ENCODE measurements around the gene ZCCHC10.
A peak's percentile ranks its signal among the peaks of the same experiment; 100 is the strongest.
"Not testable (repeated sequence)": the region's sequence is repeated elsewhere in the genome, so short reads cannot be mapped to it uniquely, and the experiment has no call there.

The ZCCHC10 gene

DNA sequence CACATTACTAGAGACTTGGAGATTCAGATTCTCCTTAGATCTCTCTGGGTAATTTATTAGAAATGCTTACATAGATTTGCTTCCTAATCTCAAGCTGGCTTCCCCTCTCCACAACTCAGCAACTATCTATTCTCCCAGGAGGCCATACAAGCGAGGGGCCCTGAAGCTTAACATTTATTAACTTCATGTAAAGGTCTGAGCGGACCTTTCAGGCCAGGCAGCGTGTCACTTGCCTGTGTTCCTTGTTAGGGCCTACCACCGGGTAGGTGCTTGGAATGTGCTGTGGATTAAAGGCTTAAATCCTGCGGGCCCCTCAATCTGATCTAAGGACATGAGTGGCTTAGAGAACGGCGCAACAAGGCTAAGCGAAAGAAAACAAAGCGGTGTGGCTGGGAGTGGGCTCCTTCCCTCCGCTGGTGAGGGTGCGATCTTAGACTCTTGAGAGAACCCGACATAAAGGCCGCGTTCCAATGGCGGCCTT, 24.8 kb upstream of the ZCCHC10 start:
- H3K4me3 Mint-ChIP-seq: peak overlapping the region; percentile 95

DNA sequence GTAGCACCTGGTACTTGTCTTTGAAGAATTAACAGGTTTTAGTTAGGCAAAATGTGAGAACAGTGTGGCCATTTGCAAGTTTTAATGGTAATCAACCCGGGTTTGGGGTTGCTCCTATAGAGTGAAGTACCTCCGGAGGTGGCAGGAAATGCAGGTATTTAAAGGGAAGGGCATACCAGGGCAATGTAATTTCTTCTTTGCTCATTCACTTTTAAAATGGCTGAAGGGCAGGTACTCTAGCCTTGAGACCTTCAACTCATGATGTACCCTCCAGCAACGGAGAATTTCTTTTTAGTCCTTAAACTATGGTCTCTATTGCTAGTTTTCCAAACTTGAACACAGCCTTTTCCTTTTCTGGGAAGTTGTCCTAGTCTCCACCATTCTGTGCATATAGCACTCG, 24.2 kb upstream of the ZCCHC10 start:
- Mint-ChIP-seq H3K9me3 (no peaks in the 10 kb centered on the region), H3K27ac (peak overlapping the region; percentile 100), H3K4me1 (ENCODE audit: low read depth) (peaks cover 31% of the 10 kb centered on the region)

More for the DNA sequence above, 24.8 kb upstream of the ZCCHC10 start:
- H3K9me3 Mint-ChIP-seq: no peaks in the 10 kb centered on the region
- peak overlapping the region; percentile 100 for H3K27ac Mint-ChIP-seq
- H3K27me3 Mint-ChIP-seq (ENCODE audit: low read depth): no peaks in the 10 kb centered on the region
- peaks cover 34% of the 10 kb centered on the region for H3K4me1 Mint-ChIP-seq (ENCODE audit: low read depth)
- H3K36me3 Mint-ChIP-seq (ENCODE audit: low read depth): peaks cover 3% of the 10 kb centered on the region

DNA sequence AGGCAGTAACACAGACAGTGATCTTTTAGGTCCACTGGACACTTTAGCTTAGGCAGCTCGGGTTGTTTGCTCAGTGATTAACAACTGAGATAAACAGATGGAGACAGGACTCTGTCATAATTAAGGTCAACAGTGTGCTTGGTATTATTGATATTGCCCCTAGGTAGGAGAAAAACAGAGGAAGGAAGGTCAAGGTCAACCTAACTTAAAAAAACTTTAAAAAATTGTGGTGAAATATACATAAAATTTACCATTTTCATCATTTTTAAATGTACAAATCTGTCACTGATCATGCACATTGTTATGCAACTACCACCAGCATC, 23.3 kb upstream of the ZCCHC10 start:
- Mint-ChIP-seq H3K4me1 (ENCODE audit: low read depth) (peaks cover 22% of the 10 kb centered on the region), H3K9me3 (no peaks in the 10 kb centered on the region), H3K27me3 (ENCODE audit: low read depth) (no peaks in the 10 kb centered on the region), H3K4me3 (peak overlapping the region; percentile 18), H3K36me3 (ENCODE audit: low read depth) (peaks cover 1% of the 10 kb centered on the region), H3K27ac (no peak overlapping the region)

More for the DNA sequence above, 24.2 kb upstream of the ZCCHC10 start:
- no peaks in the 10 kb centered on the region for H3K27me3 Mint-ChIP-seq (ENCODE audit: low read depth)
- peaks cover 3% of the 10 kb centered on the region for H3K36me3 Mint-ChIP-seq (ENCODE audit: low read depth)
- H3K4me3 Mint-ChIP-seq: peak overlapping the region; percentile 95

DNA sequence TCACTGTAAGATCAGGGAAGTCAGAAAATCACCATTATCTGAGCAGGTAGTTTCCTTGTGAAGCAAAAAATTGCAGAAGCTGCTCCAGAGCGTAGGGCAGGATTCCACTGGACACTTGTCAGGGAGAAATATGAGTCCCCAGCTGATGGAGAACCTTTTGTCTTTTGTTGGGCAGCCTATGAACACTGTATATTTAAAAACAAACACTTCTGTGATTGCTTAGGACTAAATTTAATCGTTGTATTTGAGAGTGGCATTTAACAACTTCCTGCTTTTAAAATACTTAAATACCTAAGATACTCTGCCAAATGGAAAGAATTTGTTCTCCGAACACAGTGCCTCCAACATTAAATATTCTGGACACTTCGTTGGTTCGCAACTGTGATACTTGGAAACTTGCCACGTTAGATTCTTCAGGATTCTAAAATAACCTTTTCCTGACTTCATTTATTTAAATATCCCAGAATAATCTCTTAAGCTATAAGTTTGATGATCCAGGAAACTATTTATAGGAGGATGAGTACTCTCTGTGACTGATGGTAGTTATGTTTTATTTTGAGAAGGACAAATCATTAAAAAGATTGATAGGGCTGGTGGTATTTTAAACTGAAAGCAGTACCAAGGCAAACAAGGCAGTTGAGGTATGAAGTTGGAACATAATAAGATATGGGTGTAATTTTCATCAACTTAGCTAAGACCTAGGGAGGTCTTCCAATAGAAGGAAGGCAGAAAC, 22.8 kb upstream of the ZCCHC10 start:
- Mint-ChIP-seq H3K4me3 (peak overlapping the region; percentile 18), H3K4me1 (ENCODE audit: low read depth) (peaks cover 20% of the 10 kb centered on the region), H3K9me3 (no peaks in the 10 kb centered on the region), H3K36me3 (ENCODE audit: low read depth) (peaks cover 1% of the 10 kb centered on the region), H3K27me3 (ENCODE audit: low read depth) (no peaks in the 10 kb centered on the region), H3K27ac (no peak overlapping the region)

DNA sequence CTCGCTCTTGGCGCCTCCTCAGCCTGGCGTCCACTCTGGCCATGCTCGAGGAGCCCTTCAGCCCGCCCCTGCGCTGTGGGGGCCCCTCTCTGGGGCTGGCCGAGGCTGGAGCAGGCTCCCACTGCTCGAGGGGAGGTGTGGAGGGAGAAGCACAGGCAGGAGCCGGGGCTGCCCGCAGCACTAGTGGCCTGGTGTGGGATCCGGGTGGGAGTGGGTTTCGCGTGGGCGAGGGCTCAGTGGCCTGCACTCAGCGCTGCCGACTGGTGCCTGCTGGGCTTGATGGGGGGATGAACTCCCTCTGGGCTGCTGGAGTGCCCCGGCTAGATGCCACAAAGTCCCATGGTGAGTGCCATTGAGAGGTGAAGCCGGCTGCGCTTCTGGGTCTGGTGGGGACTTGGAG, 21.1 kb upstream of the ZCCHC10 start:
- Mint-ChIP-seq H3K4me1 (ENCODE audit: low read depth) (peaks cover 17% of the 10 kb centered on the region), H3K4me3 (no peak overlapping the region), H3K36me3 (ENCODE audit: low read depth) (peaks cover 1% of the 10 kb centered on the region), H3K27me3 (ENCODE audit: low read depth) (no peaks in the 10 kb centered on the region), H3K9me3 (no peaks in the 10 kb centered on the region), H3K27ac (no peak overlapping the region)

DNA sequence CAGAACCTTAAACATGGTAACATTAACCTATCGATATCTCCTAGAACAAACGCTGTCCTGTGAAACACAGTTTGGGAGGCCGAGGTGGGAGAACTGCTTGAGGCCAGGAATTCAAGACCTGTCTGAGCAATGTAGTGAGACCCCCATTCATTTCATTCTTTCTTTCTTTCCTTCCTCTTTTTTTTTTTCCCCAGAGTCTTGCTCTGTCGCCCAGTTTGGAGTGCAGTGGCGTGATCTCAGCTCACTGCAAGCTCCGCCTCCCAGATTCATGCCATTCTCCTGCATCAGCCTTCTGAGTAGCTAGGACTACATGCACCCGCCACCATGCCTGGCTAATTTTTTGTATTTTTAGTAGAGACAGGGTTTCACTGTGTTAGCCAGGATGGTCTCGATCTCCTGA, 20.2 kb upstream of the ZCCHC10 start:
- H3K36me3 Mint-ChIP-seq (ENCODE audit: low read depth); H3K27me3 Mint-ChIP-seq (ENCODE audit: low read depth); H3K9me3 Mint-ChIP-seq; H3K4me3 Mint-ChIP-seq; H3K27ac Mint-ChIP-seq: not testable (repeated sequence)
- H3K4me1 Mint-ChIP-seq (ENCODE audit: low read depth): peaks cover 17% of the 10 kb centered on the region

DNA sequence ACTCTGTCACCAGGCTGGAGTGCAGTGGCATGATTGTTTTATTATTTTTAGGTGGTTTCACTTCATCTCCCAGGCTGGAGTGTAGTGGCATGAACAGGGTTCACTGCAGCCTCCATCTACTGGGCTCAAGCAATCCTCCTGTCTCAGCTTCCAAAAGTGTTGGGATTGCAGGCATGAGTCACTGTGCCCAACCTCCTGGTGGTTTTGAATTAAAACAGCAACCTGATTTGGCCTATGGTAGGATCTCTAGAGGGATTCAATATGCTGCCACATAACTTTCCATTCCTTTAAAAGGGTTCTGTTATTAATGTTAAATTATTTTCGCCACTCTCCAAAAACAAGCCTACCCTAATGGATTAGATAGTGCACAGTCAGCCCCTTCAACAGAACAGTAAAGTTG, 15.6 kb upstream of the ZCCHC10 start:
- H3K27me3 Mint-ChIP-seq (ENCODE audit: low read depth): no peaks in the 10 kb centered on the region
- H3K9me3 Mint-ChIP-seq: no peaks in the 10 kb centered on the region
- H3K4me3 Mint-ChIP-seq: no peak overlapping the region
- no peaks in the 10 kb centered on the region for H3K4me1 Mint-ChIP-seq (ENCODE audit: low read depth)
- H3K27ac Mint-ChIP-seq: no peak overlapping the region
- no peaks in the 10 kb centered on the region for H3K36me3 Mint-ChIP-seq (ENCODE audit: low read depth)

DNA sequence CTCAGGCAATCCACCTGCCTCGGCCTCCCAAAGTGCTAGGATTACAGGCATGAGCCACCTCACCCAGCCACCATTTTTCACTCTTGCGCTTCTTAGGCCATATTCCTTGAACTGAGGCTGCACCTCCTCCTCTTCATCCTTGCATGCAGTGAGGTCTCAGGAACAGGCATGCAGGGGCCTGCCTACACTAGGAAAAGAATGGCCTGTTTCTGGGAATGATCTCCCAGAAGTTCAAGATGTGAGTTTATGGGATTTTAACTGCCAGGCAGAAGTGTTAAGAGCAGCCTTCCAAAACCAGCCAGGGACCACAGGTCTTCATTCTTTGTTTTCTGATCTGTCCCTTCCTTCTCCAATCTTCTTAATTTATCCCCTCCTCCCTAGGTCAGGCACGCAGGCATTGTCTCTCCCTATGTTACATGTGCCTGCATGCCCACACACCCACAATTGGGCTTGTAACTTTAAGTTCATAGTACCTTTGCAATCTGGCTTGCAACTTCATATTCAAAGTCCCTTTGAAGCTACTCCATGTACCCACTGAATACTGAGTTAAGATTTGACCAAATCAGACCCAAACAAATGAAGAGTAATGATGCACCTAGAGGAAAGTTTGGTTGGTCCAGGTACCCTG, 14.9 kb upstream of the ZCCHC10 start:
- Mint-ChIP-seq H3K27me3 (ENCODE audit: low read depth) (no peaks in the 10 kb centered on the region), H3K36me3 (ENCODE audit: low read depth) (no peaks in the 10 kb centered on the region), H3K9me3 (no peaks in the 10 kb centered on the region), H3K4me3 (no peak overlapping the region), H3K27ac (no peak overlapping the region), H3K4me1 (ENCODE audit: low read depth) (no peaks in the 10 kb centered on the region)

DNA sequence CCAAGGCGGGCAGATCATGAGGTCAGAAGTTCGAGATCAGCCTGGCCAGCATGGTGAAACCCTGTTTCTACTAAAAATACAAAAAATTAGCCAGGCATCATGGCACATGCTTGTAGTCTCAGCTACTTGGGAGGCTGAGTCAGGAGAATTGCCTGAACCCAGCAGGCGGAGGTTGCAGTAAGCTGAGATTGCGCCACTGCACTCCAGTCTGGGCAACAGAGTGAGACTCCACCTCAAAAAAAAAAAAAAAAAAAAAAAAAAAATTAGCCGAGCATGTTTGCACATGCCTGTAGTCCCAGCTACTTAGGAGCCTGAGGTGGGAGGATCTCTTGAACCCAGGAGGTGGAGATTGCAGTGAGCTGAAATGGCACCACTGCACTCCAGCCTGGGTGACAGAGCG, 10.3 kb upstream of the ZCCHC10 start:
- not testable (repeated sequence) for H3K4me3 Mint-ChIP-seq; H3K27ac Mint-ChIP-seq; H3K36me3 Mint-ChIP-seq (ENCODE audit: low read depth); H3K27me3 Mint-ChIP-seq (ENCODE audit: low read depth); H3K4me1 Mint-ChIP-seq (ENCODE audit: low read depth); H3K9me3 Mint-ChIP-seq

DNA sequence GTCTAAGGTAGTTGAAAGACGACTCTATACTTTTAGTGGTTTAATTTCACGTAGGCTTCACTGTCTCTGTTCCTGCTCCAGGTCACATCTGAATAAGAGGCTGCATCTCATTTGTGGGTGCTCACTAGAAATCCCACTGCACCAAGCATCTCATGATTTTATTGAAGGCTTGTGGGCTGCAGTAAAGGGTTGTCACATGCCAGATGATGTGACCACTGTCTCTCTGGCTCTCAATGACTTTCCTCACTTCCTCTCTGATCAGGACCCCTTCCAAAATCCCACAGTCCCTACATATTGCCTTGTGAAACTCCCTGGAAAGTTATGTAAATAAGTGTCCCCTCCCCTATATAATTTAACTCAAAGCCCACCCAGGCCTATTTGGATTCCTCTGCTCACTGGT, 8.9 kb upstream of the ZCCHC10 start:
- H3K4me1 Mint-ChIP-seq (ENCODE audit: low read depth): peaks cover 9% of the 10 kb centered on the region
- no peak overlapping the region for H3K4me3 Mint-ChIP-seq
- H3K27me3 Mint-ChIP-seq (ENCODE audit: low read depth): peaks cover 7% of the 10 kb centered on the region
- no peaks in the 10 kb centered on the region for H3K9me3 Mint-ChIP-seq
- H3K27ac Mint-ChIP-seq: no peak overlapping the region
- no peaks in the 10 kb centered on the region for H3K36me3 Mint-ChIP-seq (ENCODE audit: low read depth)

DNA sequence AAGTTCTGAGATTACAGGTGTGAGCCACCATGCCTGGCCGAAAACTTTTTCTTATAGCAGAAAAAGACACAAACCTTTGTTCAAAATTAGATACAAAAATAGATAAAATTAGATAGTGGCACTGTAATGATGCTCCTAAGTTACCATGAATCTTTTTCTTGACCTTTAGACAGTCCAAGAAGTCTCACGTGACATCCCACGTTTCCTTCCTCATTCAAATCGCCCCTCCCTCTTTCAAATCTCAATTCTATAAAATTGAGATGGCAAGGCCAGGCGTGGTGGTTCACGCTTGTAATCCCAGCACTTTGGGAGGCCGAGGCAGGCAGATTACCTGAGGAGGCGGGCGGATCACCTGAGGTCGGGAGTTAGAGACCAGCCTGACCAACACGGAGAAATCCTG, 7.7 kb upstream of the ZCCHC10 start:
- H3K27ac Mint-ChIP-seq: no peak overlapping the region
- H3K27me3 Mint-ChIP-seq (ENCODE audit: low read depth): peaks cover 7% of the 10 kb centered on the region
- no peak overlapping the region for H3K4me3 Mint-ChIP-seq
- H3K9me3 Mint-ChIP-seq: no peaks in the 10 kb centered on the region
- H3K36me3 Mint-ChIP-seq (ENCODE audit: low read depth): no peaks in the 10 kb centered on the region
- peaks cover 9% of the 10 kb centered on the region for H3K4me1 Mint-ChIP-seq (ENCODE audit: low read depth)

DNA sequence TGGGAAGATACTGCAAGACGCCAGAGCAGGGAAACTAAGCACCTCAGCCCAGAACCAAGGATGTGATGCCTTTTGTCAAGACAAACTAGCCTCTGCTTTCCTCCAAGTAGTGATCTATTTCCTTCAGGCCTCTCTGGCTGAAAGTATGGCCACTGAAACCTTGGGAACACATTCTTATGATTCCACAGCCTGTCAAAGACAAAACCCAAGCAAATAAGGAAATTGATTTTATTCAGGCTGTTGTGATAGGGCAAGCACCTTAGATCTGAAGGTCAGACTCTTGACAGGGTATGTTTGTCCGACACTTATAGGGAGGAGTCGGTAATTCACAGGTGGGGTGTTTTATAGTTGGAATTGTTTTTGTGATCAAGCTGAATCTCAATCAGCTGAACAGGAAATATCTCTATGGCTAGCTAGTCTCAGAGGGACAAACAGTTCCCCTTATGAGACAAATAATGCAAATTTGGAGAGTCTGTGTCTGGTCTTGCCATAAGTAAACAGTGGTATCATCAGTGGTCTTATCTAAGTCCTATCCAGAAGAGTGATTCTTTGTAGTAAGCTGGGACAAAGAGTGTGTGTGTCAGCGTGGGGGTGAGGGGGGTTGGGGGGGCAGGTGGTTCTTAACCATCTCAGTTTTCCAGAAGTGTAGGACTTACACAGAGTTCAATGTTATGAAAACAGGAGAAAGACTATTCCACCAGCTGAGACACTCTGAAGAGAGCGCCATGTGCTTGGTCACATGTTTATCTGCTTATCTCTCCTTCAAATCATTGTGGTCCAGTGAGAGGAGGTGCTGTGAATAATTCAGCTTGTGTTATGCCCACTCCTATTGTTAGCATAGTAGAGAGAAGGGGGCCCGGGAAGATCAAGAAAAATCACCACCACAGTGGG, 6.7 kb upstream of the ZCCHC10 start:
- Mint-ChIP-seq H3K36me3 (ENCODE audit: low read depth) (no peaks in the 10 kb centered on the region), H3K9me3 (no peaks in the 10 kb centered on the region), H3K27ac (no peak overlapping the region), H3K4me1 (ENCODE audit: low read depth) (peaks cover 9% of the 10 kb centered on the region), H3K4me3 (no peak overlapping the region), H3K27me3 (ENCODE audit: low read depth) (peaks cover 7% of the 10 kb centered on the region)

DNA sequence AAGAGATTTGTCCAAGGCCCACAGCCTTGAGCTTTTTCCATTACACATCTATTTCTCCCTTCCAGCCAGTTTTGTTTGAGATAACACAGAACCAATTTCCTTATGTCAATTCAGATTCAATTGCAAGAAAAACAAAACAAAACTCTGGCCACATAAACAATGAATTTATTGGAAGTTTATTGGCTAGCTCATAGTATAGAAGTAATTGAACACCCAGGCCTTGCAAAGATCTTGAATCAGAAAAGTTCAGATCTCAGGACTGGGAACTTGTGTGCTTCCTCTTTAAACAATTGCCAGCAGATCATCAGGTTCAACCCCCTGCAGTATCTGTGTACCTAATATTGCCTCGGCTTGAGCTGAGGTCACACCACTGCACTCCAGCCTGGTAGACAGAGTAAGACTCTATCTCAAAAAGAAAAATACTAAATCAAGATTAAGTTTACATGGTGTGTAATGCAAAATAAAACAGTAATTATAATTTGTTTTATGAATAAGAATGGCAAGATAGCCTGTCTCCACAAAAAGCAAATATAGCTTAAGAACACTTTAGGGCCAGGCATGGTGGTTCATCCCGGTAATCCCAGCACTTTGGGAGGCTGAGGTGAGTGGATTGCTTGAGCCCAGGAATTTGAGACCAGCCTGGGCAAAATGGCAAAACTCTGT, 4.1 kb upstream of the ZCCHC10 start:
- Mint-ChIP-seq H3K36me3 (ENCODE audit: low read depth) (peaks cover 3% of the 10 kb centered on the region), H3K4me3 (no peak overlapping the region), H3K4me1 (ENCODE audit: low read depth) (peaks cover 13% of the 10 kb centered on the region)

DNA sequence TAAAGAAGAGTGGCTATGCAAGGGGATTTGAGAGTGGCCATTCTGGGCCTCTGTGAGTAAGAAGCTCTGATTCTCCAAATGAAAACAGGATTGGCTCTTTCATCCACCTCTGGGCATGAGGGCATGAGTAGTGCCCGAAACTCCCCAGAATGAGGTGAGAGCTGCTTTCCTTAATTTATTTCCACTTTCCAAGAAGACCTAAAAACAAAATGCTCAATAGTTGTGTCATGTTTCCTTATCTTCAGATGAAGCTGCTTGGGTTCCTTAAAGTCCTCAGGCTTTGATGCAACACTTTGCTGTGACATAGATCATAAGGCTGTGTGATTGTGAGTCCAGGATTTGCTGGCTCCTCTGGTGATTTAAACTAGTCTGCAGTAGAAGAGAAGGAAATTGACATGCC, 3.1 kb upstream of the ZCCHC10 start:
- H3K4me1 Mint-ChIP-seq (ENCODE audit: low read depth): peaks cover 16% of the 10 kb centered on the region
- H3K27me3 Mint-ChIP-seq (ENCODE audit: low read depth): peaks cover 7% of the 10 kb centered on the region
- H3K4me3 Mint-ChIP-seq: no peak overlapping the region
- no peaks in the 10 kb centered on the region for H3K9me3 Mint-ChIP-seq
- peaks cover 3% of the 10 kb centered on the region for H3K36me3 Mint-ChIP-seq (ENCODE audit: low read depth)
- no peak overlapping the region for H3K27ac Mint-ChIP-seq

More for the DNA sequence above, 4.1 kb upstream of the ZCCHC10 start:
- H3K27me3 Mint-ChIP-seq (ENCODE audit: low read depth): peaks cover 7% of the 10 kb centered on the region
- H3K27ac Mint-ChIP-seq: no peak overlapping the region
- no peaks in the 10 kb centered on the region for H3K9me3 Mint-ChIP-seq
